Thoracic aorta endothelial cell (primary cell): ENCODE measurements around the gene EXOSC9. TPM values are rescaled to one million over a fixed set of nuclear protein-coding genes. Genes with fewer than 3 reads are reported as not detected.

Experiments used
- total RNA-seq: library from RNA; depleted of rRNA; stranded (reverse); fragments of >200 nt; gene quantifications from 2 replicates; pipeline ENCODE4 v1.2.3, GENCODE V29; 2012

Gene EXOSC9
- total RNA-seq = 61.8 and 65.7 TPM in 2 replicates

GRCh38 chr4:121800961-121801714 lies at the start of gene EXOSC9:
EXOSC9 (plus strand) TSS chr4:121801323; CDS start chr4:121801425, 102 bp downstream.

GRCh38 chr4:121764702-121765367 lies 36.3 kb upstream of the EXOSC9 start, which contains the start of gene SMIM43:
SMIM43 (minus strand) TSS chr4:121765164; CDS start chr4:121765105, 59 bp downstream.

DNA sequence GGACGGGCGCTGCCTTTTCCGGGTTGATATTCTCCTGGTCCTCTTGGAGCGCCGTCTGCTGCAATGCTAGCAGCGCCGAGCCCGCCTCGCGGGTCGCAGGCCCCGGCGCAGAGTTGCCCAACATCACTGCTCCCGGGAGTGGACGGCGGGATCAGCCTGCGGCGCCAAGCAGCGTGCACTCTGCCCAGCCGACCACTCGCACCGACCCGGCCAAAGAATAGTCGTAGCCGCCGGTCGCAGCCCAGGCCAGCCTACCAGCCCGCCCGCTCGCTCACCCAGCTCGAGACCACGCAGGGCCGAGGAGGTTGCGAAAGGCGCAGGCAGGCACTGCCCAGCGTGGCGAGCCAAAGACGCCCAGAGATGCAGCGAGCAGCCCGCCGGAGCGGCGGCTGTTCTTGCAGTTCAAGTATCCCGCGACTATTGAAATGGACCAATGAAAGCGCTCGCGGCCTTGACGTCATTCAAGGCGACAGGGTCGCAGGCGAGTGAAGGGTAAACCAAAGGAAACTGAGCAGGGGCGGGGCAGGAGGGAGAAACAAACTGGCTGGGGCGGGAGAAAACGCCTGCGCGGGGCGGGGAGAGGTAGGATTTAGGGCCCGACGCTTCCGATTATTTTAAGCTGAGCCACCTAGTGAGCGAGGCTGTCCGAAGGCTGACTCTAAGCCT lies 22.5 kb downstream of the EXOSC9 start, which contains the start of gene CCNA2:
Gene CCNA2, minus strand, starts transcription at position 379 of the 666 bp plus-strand sequence. Its CDS starts 255 bp downstream, at position 124.

Other genes with a start within 250 kb of the EXOSC9 start
- 689 and 725 TPM in 2 replicates for gene ANXA5, start 104.3 kb upstream of the EXOSC9 start, total RNA-seq
- 0.40 TPM in 1 of 2 replicates, not detected in the other for gene SMIM43, start 36.2 kb upstream of the EXOSC9 start, total RNA-seq
- 95.9 and 174 TPM in 2 replicates for gene CCNA2, start 22.6 kb downstream of the EXOSC9 start, total RNA-seq
- 23.5 and 35.0 TPM in 2 replicates for gene BBS7, start 69.2 kb downstream of the EXOSC9 start, total RNA-seq
- under 0.01 TPM in 1 of 2 replicates, not detected in the other for gene TRPC3, start 150.7 kb downstream of the EXOSC9 start, total RNA-seq